PFSK-1 (cell line): Measurements from ENCODE around the gene PCDHGA12.

Source experiments
- FOXP2 ChIP-seq: optimal IDR thresholded peaks from 2 replicates; pipeline ENCODE3; 2011; ENCODE audit warnings: borderline replicate concordance, control low read depth, inconsistent platforms; ENCODE audit not compliant: insufficient read depth; ENCODE audit errors: extremely low read length, extremely low read depth
- POLR2AphosphoS5 ChIP-seq: IDR thresholded peaks from 2 replicates; pipeline ENCODE4 v1.6.1; 2012; ENCODE audit warnings: low read depth, mild to moderate bottlenecking, control low read depth, low read length, moderate library complexity
- SIN3A ChIP-seq: IDR thresholded peaks from 2 replicates; pipeline ENCODE4 v1.6.1; 2012; ENCODE audit warnings: mild to moderate bottlenecking, low read length, moderate library complexity, borderline replicate concordance; ENCODE audit not compliant: insufficient read depth
- TAF1 ChIP-seq: IDR thresholded peaks from 2 replicates; pipeline ENCODE4 v1.6.1; 2012; ENCODE audit warnings: low read length, control low read depth, borderline replicate concordance; ENCODE audit not compliant: insufficient read depth
- TF ChIP-seq, protein P1 (sequence below), 2 experiments: IDR thresholded peaks; 2 replicates each; pipeline versions ENCODE4 v1.6.1 to v1.8.0; 2011 to 2012; ENCODE audit warnings: low read depth in 2 of 2, low read length in 2 of 2, control low read depth in 1 of 2, inconsistent platforms in 1 of 2, mild to moderate bottlenecking in 1 of 2, moderate library complexity in 1 of 2; ENCODE audit not compliant: insufficient read depth in 1 of 2

Gene PCDHGA12

DNA sequence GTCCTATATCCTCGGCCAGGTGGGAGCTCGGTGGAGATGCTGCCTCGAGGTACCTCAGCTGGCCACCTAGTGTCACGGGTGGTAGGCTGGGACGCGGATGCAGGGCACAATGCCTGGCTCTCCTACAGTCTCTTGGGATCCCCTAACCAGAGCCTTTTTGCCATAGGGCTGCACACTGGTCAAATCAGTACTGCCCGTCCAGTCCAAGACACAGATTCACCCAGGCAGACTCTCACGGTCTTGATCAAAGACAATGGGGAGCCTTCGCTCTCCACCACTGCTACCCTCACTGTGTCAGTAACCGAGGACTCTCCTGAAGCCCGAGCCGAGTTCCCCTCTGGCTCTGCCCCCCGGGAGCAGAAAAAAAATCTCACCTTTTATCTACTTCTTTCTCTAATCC, 47.5 kb downstream of the PCDHGA12 start:
- TF ChIP-seq SIN3A = no peak
- TF ChIP-seq TAF1 = no peak
- no peak for TF ChIP-seq FOXP2
- TF ChIP-seq, protein P1, sequence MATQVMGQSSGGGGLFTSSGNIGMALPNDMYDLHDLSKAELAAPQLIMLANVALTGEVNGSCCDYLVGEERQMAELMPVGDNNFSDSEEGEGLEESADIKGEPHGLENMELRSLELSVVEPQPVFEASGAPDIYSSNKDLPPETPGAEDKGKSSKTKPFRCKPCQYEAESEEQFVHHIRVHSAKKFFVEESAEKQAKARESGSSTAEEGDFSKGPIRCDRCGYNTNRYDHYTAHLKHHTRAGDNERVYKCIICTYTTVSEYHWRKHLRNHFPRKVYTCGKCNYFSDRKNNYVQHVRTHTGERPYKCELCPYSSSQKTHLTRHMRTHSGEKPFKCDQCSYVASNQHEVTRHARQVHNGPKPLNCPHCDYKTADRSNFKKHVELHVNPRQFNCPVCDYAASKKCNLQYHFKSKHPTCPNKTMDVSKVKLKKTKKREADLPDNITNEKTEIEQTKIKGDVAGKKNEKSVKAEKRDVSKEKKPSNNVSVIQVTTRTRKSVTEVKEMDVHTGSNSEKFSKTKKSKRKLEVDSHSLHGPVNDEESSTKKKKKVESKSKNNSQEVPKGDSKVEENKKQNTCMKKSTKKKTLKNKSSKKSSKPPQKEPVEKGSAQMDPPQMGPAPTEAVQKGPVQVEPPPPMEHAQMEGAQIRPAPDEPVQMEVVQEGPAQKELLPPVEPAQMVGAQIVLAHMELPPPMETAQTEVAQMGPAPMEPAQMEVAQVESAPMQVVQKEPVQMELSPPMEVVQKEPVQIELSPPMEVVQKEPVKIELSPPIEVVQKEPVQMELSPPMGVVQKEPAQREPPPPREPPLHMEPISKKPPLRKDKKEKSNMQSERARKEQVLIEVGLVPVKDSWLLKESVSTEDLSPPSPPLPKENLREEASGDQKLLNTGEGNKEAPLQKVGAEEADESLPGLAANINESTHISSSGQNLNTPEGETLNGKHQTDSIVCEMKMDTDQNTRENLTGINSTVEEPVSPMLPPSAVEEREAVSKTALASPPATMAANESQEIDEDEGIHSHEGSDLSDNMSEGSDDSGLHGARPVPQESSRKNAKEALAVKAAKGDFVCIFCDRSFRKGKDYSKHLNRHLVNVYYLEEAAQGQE (IDR thresholded peaks at IDR 0.05; ENCODE audit: insufficient read depth in 1 of 2, low read depth in 2 of 2, low read length in 2 of 2) = no peak
- no peak for TF ChIP-seq POLR2AphosphoS5

DNA sequence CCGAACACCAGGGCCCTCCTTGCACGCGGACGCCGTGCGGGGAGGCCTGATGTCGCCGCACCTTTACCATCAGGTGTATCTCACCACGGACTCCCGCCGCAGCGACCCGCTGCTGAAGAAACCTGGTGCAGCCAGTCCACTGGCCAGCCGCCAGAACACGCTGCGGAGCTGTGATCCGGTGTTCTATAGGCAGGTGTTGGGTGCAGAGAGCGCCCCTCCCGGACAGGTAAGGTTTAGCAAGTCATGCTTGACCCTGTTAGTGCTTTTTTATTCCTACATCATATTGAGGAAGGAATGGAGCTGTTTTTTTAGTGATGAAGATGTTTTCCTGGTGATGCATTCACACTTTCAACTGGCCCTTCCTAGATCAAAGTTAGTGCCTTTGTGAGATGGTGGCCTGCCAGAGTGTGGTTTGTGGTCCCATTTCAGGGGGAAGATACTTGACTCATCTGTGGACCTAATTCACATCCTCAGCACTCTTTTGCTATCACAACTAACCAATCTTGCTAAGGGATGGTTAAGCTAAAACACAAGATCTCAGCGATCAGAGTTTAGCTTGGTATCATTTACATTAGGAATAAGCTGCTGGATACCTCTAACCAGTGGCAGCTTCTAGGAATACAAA, 48.1 kb downstream of the PCDHGA12 start:
- TF ChIP-seq POLR2AphosphoS5 (no peak), FOXP2 (no peak), SIN3A (no peak), TAF1 (no peak)
- TF ChIP-seq, protein P1 (IDR thresholded peaks at IDR 0.05; ENCODE audit: insufficient read depth in 1 of 2, low read depth in 2 of 2, low read length in 2 of 2) = no peak

DNA sequence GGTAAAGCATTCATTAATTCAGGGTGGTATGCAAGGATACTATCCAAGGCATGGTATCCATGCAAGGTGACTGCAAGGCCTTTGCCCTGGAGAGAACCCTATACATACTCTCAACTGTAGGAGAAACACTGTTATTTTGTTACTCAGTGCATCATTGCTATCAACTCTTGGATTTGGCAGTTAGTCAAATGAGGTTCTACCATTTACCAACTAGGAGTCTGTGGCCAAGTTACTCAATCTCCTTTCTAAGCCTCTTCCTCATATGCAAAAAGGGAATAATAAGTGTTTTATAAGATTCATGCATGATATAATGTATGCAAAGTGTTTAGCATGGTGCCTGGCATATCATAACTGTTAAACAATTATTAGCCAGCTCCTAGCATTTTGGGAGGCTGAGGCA, 49.5 kb downstream of the PCDHGA12 start:
- TF ChIP-seq, protein P1 (IDR thresholded peaks at IDR 0.05; ENCODE audit: insufficient read depth in 1 of 2, low read depth in 2 of 2, low read length in 2 of 2) = no peak
- TF ChIP-seq TAF1 = no peak
- TF ChIP-seq POLR2AphosphoS5 = no peak
- no peak for TF ChIP-seq SIN3A
- no peak for TF ChIP-seq FOXP2
